A549 (cell line): ENCODE results near the gene RPS6KC1.

Experiments used
- CTCF ChIP-seq: fragments of >200 bp; sonication (Bioruptor Twin); formaldehyde crosslinking; IDR thresholded peaks from 3 replicates; pipeline ENCODE4 v1.5.1; 2016
- MAFK ChIP-seq: fragments of 450-650 bp; IDR thresholded peaks from 2 replicates; pipeline ENCODE4 v1.6.1; 2014; ENCODE audit not compliant: partially characterized antibody
- MAX ChIP-seq: IDR thresholded peaks from 2 replicates; pipeline ENCODE4 v1.6.1; 2012
- RFX5 ChIP-seq: fragments of 450-650 bp; IDR thresholded peaks from 2 replicates; pipeline ENCODE4 v1.7.1; 2014; ENCODE audit warnings: antibody characterized with exemption, mild to moderate bottlenecking, moderate library complexity

GRCh38 chr1:213245260-213245910 is 194.3 kb downstream of the RPS6KC1 start:
- TF ChIP-seq RFX5 (no peak), CTCF (no peak), MAFK (no peak), MAX (no peak)
